GM19455 (cell line): ENCODE results near the gene SEPHS2.
"Not testable (repeated sequence)": the region's sequence is repeated elsewhere in the genome, so short reads cannot be mapped to it uniquely, and the experiment has no call there.

Experiments used
- ATAC-seq: cut with Tn5 transposase; IDR thresholded peaks from one replicate; pipeline ENCODE4 v1.9.1; 2021; ENCODE audit not compliant: unreplicated experiment

SEPHS2 gene

GRCh38 chr16:30470170-30470512 lies 24.5 kb upstream of the SEPHS2 start:
- ATAC-seq: no peak

GRCh38 chr16:30464078-30464477 lies 18.4 kb upstream of the SEPHS2 start:
- ATAC-seq: no peak

GRCh38 chr16:30461426-30461825 lies 15.8 kb upstream of the SEPHS2 start:
- ATAC-seq: not testable (repeated sequence)

GRCh38 chr16:30459456-30459855 lies 13.8 kb upstream of the SEPHS2 start:
- no peak for ATAC-seq

- ATAC-seq: peak; percentile 78
Measured at GRCh38 chr16:30458561-30459394, 13.1 kb upstream of the SEPHS2 start.

- ATAC-seq: no peak
Measured at GRCh38 chr16:30457743-30458560, 12.3 kb upstream of the SEPHS2 start.

- no peak for ATAC-seq
Measured at GRCh38 chr16:30457256-30457655, 11.6 kb upstream of the SEPHS2 start.

- ATAC-seq: no peak
Measured at GRCh38 chr16:30456302-30456701, 10.6 kb upstream of the SEPHS2 start.

GRCh38 chr16:30452709-30453580 lies 7.3 kb upstream of the SEPHS2 start:
- ATAC-seq: not testable (repeated sequence)

- no peak for ATAC-seq
Measured at GRCh38 chr16:30449116-30449435, 3.4 kb upstream of the SEPHS2 start.

- ATAC-seq: no peak
Measured at GRCh38 chr16:30447512-30448226, 2.0 kb upstream of the SEPHS2 start.

GRCh38 chr16:30446203-30446595 lies 525 bp upstream of the SEPHS2 start:
- ATAC-seq: no peak

- no peak for ATAC-seq
Measured at GRCh38 chr16:30445149-30445407, 596 bp downstream of the SEPHS2 start.

GRCh38 chr16:30444231-30445148 lies 1.2 kb downstream of the SEPHS2 start:
- no peak for ATAC-seq

GRCh38 chr16:30443631-30444030 lies 2.0 kb downstream of the SEPHS2 start:
- no peak for ATAC-seq

GRCh38 chr16:30439720-30440348 lies 5.8 kb downstream of the SEPHS2 start:
- ATAC-seq: no peak

- no peak for ATAC-seq
Measured at GRCh38 chr16:30438835-30439234, 6.8 kb downstream of the SEPHS2 start.

- no peak for ATAC-seq
Measured at GRCh38 chr16:30437511-30438046, 8.1 kb downstream of the SEPHS2 start.

GRCh38 chr16:30434852-30435251 lies 10.8 kb downstream of the SEPHS2 start:
- ATAC-seq: no peak
